Endothelial cell of umbilical vein (primary cell): Measurements from ENCODE around the gene KCTD13. TPM values are rescaled to one million over a fixed set of nuclear protein-coding genes. Genes with fewer than 3 reads are reported as not detected.

Experiments
- BruUV-seq: library from RNA; stranded (reverse); fragments of 400-500 nt; replicated peaks from 2 replicates; lab custom pipeline; 2021; lab: Mats Ljungman, UMichigan
- CTCF ChIA-PET: fragments of 300-600, 350-600 bp; sonication (Branson Sonifier 250); formaldehyde crosslinking; loops from one replicate; lab custom pipeline; 2021; ENCODE audit warnings: antibody characterized with exemption, inconsistent platforms; lab: Charles Lee
- POLR2A ChIA-PET: fragments of 300-600, 350-600 bp; sonication (Branson Sonifier 250); formaldehyde crosslinking; loops from one replicate; lab custom pipeline; 2021; ENCODE audit warnings: antibody characterized with exemption, inconsistent platforms; lab: Charles Lee
- DNase-seq: peaks from one replicate; pipeline ENCODE4 v3.0.0-alpha.2; 2011; ENCODE audit warnings: low read depth, low spot score
- FAIRE-seq: peaks from 2 replicates; lab custom pipeline; 2011; peaks lifted over from hg19 to GRCh38; lab: Jason Lieb, UNC
- H2AFZ ChIP-seq: 2 replicates; pipeline ENCODE4 v1.6.0; 2012; ENCODE audit warnings: low read depth, low read length, control low read depth, inconsistent platforms
- H3K27ac ChIP-seq: 2 replicates; pipeline ENCODE4 v1.5.1; 2011; ENCODE audit warnings: low read depth, mild to moderate bottlenecking, control low read depth, low read length, moderate library complexity; ENCODE audit not compliant: insufficient read depth
- H3K27me3 ChIP-seq, 2 experiments: 2 replicates each; pipeline versions ENCODE4 v1.6.0 to v1.6.1; 2011; ENCODE audit warnings: low read length in 2 of 2, mixed read lengths in 1 of 2; ENCODE audit not compliant: control insufficient read depth in 2 of 2, insufficient read depth in 2 of 2
- H3K36me3 ChIP-seq, 2 experiments: 2 replicates in 1 of 2; 3 replicates in 1 of 2; pipeline ENCODE4 v1.5.1; 2011; ENCODE audit warnings: low read length in 2 of 2, mild to moderate bottlenecking in 1 of 2, moderate library complexity in 1 of 2; ENCODE audit not compliant: control insufficient read depth in 2 of 2, insufficient read depth in 2 of 2; ENCODE audit errors: extremely low read depth in 1 of 2
- H3K4me1 ChIP-seq: 3 replicates; pipeline ENCODE4 v1.5.1; 2011; ENCODE audit warnings: mild to moderate bottlenecking, low read length; ENCODE audit not compliant: control insufficient read depth, insufficient read depth; ENCODE audit errors: extremely low read depth
- H3K4me2 ChIP-seq: 2 replicates; pipeline ENCODE4 v1.6.1; 2011; ENCODE audit warnings: low read length, control low read depth, mixed read lengths; ENCODE audit not compliant: insufficient read depth
- H3K4me3 ChIP-seq, 3 experiments: fragments of 200-600 bp in 1 of 3; sonication (generic), shearing (Covaris generic) in 1 of 3; replicated peaks in 1 of 3; 2 replicates each; pipeline ENCODE4 v1.5.1; 2011 to 2016; ENCODE audit warnings: control low read depth in 3 of 3, low read length in 3 of 3, mild to moderate bottlenecking in 2 of 3, inconsistent platforms in 1 of 3, low read depth in 1 of 3, moderate library complexity in 1 of 3; ENCODE audit not compliant: insufficient read depth in 1 of 3
- H3K79me2 ChIP-seq: 2 replicates; pipeline ENCODE4 v1.6.0; 2012; ENCODE audit warnings: low read length, inconsistent platforms; ENCODE audit not compliant: control insufficient read depth, insufficient read depth
- H3K9ac ChIP-seq: replicated peaks from 2 replicates; pipeline ENCODE3; 2011; ENCODE audit warnings: low read length, control low read depth; ENCODE audit not compliant: insufficient read depth; ENCODE audit errors: extremely low read depth
- H3K9me1 ChIP-seq: replicated peaks from 3 replicates; pipeline ENCODE4 v1.6.0; 2011; ENCODE audit warnings: mild to moderate bottlenecking, low read length; ENCODE audit not compliant: control insufficient read depth, insufficient read depth; ENCODE audit errors: extremely low read depth
- H3K9me3 ChIP-seq: replicated peaks from 2 replicates; pipeline ENCODE4 v1.5.1; 2012; ENCODE audit warnings: low read length, inconsistent platforms; ENCODE audit not compliant: control insufficient read depth, insufficient read depth
- H4K20me1 ChIP-seq: replicated peaks from 2 replicates; pipeline ENCODE3; 2011; ENCODE audit warnings: mild to moderate bottlenecking, low read length; ENCODE audit not compliant: control insufficient read depth, insufficient read depth; ENCODE audit errors: extremely low read depth
- EZH2 ChIP-seq: IDR thresholded peaks from 2 replicates; pipeline ENCODE4 v1.6.1; 2012; ENCODE audit warnings: borderline replicate concordance, low read depth, mild to moderate bottlenecking, moderate library complexity, low read length, inconsistent platforms; ENCODE audit not compliant: severe bottlenecking
- FOS ChIP-seq: IDR thresholded peaks from 2 replicates; pipeline ENCODE4 v1.6.1; 2011; ENCODE audit warnings: mild to moderate bottlenecking, low read length, moderate library complexity, borderline replicate concordance; ENCODE audit not compliant: insufficient read depth
- GATA2 ChIP-seq: IDR thresholded peaks from 2 replicates; pipeline ENCODE4 v1.7.0; 2011; ENCODE audit warnings: low read depth, mild to moderate bottlenecking, moderate library complexity, mixed read lengths, low read length; ENCODE audit not compliant: insufficient read length, insufficient read depth
- JUN ChIP-seq: IDR thresholded peaks from 2 replicates; pipeline ENCODE4 v1.6.1; 2011; ENCODE audit warnings: borderline replicate concordance, low read depth; ENCODE audit not compliant: insufficient read length, insufficient read depth
- MYC ChIP-seq: IDR thresholded peaks from one replicate; pipeline ENCODE4 v1.6.1; 2011; ENCODE audit warnings: mild to moderate bottlenecking, low read depth, low read length
- POLR2A ChIP-seq: IDR thresholded peaks from 2 replicates; pipeline ENCODE4 v1.6.1; 2012; ENCODE audit warnings: low read depth, mild to moderate bottlenecking, control low read depth, low read length
- POLR2AphosphoS5 ChIP-seq: IDR thresholded peaks from 2 replicates; pipeline ENCODE4 v1.6.1; 2012; ENCODE audit warnings: low read depth, mild to moderate bottlenecking, control low read depth, low read length, moderate library complexity; ENCODE audit not compliant: insufficient read depth
- dilution Hi-C: fragments of 300-500 bp; cut with MboI; formaldehyde crosslinking; loops from one replicate; pipeline ENCODE4 v1.15.0; 2019; ENCODE audit warnings: low sequenced_read_pairs; ENCODE audit not compliant: extremely low pct_ligation_motif_present
- intact Hi-C: fragments of 100-400 bp; cut with micrococcal nuclease; formaldehyde crosslinking; loops from one replicate; pipeline ENCODE4 v1.10.0; 2022
- polyA plus RNA-seq, 4 experiments: library from polyadenylated mRNA; depleted of rRNA in 3 of 4; stranded (reverse) in 3 of 4; unstranded in 1 of 4; fragments of >200 nt; gene quantifications; 2 replicates each; pipeline versions ENCODE4 v1.2.1 to v1.2.3, GENCODE V29; 2011 to 2012; ENCODE audit warnings: missing spikeins in 1 of 4
- total RNA-seq: library from RNA; stranded (reverse); gene quantifications from 2 replicates; pipeline ENCODE4 v1.2.3, GENCODE V29; 2021
- TF ChIP-seq, protein P1 (sequence below), 2 donors: IDR thresholded peaks; 1 replicate in 1 of 2; 2 replicates in 1 of 2; pipeline ENCODE4 v1.5.1; 2011; ENCODE audit warnings: low read length in 2 of 2, mild to moderate bottlenecking in 2 of 2, moderate library complexity in 2 of 2, control low read depth in 1 of 2, inconsistent platforms in 1 of 2, low read depth in 1 of 2; ENCODE audit not compliant: insufficient read depth in 1 of 2; ENCODE audit errors: extremely low read depth in 1 of 2
- TF ChIP-seq, protein P2 (sequence below): IDR thresholded peaks from 2 replicates; pipeline ENCODE4 v1.6.1; 2011; ENCODE audit not compliant: insufficient read depth, insufficient read length

Gene KCTD13
- total and polyA plus RNA-seq, 2 donors (not counting 3 experiments of a cell fraction or from before 2014, with no cell fraction given): 22.6 to 24.2 TPM

- intact Hi-C loops: loop anchor here (5.0 kb wide), 1 partner anchor 105 kb away; the partner anchor contains the start of gene MVP
- POLR2A ChIA-PET: no interaction called here
- Histone ChIP-seq H3K4me1 (peaks cover 15% of the 10 kb centered on the region), H3K27ac (no peak overlapping the region), H3K79me2 (peaks cover 10% of the 10 kb centered on the region), H3K4me2 (peak overlapping the region; percentile 77), H3K4me3 (no peak overlapping the region), H3K9me1 (no peaks in the 10 kb centered on the region), H4K20me1 (no peaks in the 10 kb centered on the region), H3K27me3 (no peaks in the 10 kb centered on the region), H2AFZ (no peak overlapping the region), H3K9ac (no peak overlapping the region), H3K36me3 (peaks cover 3 to 4% of the 10 kb centered on the region in 2 experiments), H3K9me3 (no peaks in the 10 kb centered on the region)
- no peak for TF ChIP-seq POLR2A
- dilution Hi-C loops: no loop called here
- no TSS peak for BruUV-seq
- CTCF ChIA-PET: interaction anchor here (0.6 to 2.5 kb wide), 9 partner anchors 10 to 227 kb away, joined by 3 to 11 read pairs (median 5); partner anchors contain the start of genes ASPHD1, TAOK2 and TMEM219
- no peak for DNase-seq
- FAIRE-seq: peak; percentile 46
These were observed 1.3 kb upstream of the KCTD13 start for GRCh38 chr16:29927070-29927905.

DNA sequence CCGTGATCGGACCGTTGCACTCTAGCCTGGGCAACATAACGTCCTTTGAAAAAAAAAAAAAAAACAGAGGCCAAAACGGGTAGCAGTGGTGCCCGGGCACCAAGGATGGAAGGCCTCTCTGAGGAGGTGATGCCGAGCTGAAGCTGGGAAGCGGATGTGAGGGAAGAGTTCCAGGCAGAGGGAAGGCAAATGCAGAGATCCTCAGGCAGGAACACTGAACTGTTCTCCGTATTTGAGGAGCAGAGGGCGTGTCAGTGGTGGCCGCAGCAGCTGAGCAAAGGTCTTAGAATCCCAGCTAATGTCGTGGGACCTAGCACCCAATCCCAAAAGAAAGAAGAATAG is 656 bp upstream of the KCTD13 start:
- peak overlapping the region; percentile 19 for H3K27ac ChIP-seq
- TF ChIP-seq FOS (no peak), POLR2A (no peak), EZH2 (no peak), MYC (no peak), POLR2AphosphoS5 (no peak), JUN (no peak), GATA2 (no peak)
- TF ChIP-seq, protein P1, sequence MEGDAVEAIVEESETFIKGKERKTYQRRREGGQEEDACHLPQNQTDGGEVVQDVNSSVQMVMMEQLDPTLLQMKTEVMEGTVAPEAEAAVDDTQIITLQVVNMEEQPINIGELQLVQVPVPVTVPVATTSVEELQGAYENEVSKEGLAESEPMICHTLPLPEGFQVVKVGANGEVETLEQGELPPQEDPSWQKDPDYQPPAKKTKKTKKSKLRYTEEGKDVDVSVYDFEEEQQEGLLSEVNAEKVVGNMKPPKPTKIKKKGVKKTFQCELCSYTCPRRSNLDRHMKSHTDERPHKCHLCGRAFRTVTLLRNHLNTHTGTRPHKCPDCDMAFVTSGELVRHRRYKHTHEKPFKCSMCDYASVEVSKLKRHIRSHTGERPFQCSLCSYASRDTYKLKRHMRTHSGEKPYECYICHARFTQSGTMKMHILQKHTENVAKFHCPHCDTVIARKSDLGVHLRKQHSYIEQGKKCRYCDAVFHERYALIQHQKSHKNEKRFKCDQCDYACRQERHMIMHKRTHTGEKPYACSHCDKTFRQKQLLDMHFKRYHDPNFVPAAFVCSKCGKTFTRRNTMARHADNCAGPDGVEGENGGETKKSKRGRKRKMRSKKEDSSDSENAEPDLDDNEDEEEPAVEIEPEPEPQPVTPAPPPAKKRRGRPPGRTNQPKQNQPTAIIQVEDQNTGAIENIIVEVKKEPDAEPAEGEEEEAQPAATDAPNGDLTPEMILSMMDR (IDR thresholded peaks at IDR 0.05; ENCODE audit: extremely low read depth in 1 of 2, insufficient read depth in 1 of 2, low read depth in 1 of 2, low read length in 2 of 2): no peak
- TF ChIP-seq, protein P2, sequence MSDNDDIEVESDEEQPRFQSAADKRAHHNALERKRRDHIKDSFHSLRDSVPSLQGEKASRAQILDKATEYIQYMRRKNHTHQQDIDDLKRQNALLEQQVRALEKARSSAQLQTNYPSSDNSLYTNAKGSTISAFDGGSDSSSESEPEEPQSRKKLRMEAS: no peak
- peak overlapping the region; percentile 6 to 78 (median 35) for H3K4me3 ChIP-seq
- H3K4me1 ChIP-seq: peaks cover 15% of the 10 kb centered on the region
- intact Hi-C loops (loop anchor here (1.0 to 5.0 kb wide), 2 partner anchors 47 to 104 kb away; partner anchors contain the start of genes MVP and TAOK2), dilution Hi-C loops (no loop called here)
- DNase-seq: no peak
- peak overlapping the region; percentile 72 for H3K9ac ChIP-seq
- H3K79me2 ChIP-seq: peaks cover 10% of the 10 kb centered on the region
- no peak for FAIRE-seq
- no peaks in the 10 kb centered on the region for H3K9me3 ChIP-seq
- H2AFZ ChIP-seq: peak overlapping the region; percentile 74
- H3K4me2 ChIP-seq: peak overlapping the region; percentile 77
- no TSS peak for BruUV-seq
- H3K36me3 ChIP-seq: peaks cover 3 to 5% of the 10 kb centered on the region in 2 experiments
- H3K9me1 ChIP-seq: no peaks in the 10 kb centered on the region
- ChIA-PET CTCF (interaction anchor here (0.6 to 2.5 kb wide), 14 partner anchors 8 to 227 kb away, joined by 3 to 11 read pairs (median 4); partner anchors contain the start of genes ASPHD1, TAOK2 and TMEM219), POLR2A (interaction anchor here (0.9 to 1.3 kb wide), 2 partner anchors 14 to 26 kb away, joined by 3 read pairs; no protein-coding TSS in a partner anchor)
- no peaks in the 10 kb centered on the region for H4K20me1 ChIP-seq
- no peaks in the 10 kb centered on the region for H3K27me3 ChIP-seq
